Middle frontal gyrus (tissue), 1 donor: ENCODE data around the gene KRT16.
"Not testable (repeated sequence)": the region's sequence is repeated elsewhere in the genome, so short reads cannot be mapped to it uniquely, and the experiment has no call there.

ENCODE experiments used
- DNase-seq: peaks from one replicate; pipeline ENCODE4 v3.0.0-alpha.2; 2015; ENCODE audit warnings: low spot score; ENCODE audit errors: extremely low spot score

Gene KRT16

DNA sequence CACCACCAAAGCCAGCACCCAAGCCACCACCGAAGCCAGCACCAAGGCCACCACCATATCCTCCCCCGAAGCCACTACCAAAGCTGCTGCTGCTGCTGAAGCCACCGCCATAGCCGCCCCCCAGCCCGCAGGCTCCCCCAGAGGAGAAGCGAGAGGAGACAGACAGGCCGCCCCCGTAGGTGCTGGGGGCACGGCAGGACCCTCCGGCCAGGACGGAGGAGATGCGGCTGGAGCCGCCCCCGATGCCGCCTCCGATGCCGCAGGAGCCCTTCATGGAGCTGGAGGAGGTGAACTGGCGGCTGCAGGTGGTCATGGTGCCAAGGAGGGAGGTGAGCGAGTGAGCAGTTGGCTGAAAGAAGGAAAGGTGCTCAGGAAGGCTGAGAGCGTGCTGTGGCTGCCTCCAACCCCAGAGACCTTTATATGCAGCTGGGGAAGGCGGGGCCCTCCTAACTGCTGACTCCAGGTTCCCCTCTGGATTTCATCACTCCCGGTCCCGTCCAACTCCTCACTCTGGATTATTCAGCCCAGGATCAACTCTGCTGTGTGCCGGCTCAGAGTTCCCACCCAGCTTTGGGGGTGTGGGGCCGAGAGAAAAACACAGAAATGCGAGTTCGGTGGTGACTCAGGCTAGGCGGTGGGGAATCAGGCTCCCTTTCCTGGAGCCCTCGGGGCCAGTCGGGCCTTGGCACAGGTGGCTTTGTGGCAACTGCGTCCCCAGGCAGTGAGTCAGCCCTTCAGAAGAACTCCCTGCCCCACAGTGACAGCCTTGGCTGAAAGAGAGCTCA lies at the start of gene KRT16:
Gene KRT16 (minus strand): TSS at position 392 of the 785 bp plus-strand sequence. CDS start 79 bp downstream, at position 313.
- DNase-seq: not testable (repeated sequence)

DNA sequence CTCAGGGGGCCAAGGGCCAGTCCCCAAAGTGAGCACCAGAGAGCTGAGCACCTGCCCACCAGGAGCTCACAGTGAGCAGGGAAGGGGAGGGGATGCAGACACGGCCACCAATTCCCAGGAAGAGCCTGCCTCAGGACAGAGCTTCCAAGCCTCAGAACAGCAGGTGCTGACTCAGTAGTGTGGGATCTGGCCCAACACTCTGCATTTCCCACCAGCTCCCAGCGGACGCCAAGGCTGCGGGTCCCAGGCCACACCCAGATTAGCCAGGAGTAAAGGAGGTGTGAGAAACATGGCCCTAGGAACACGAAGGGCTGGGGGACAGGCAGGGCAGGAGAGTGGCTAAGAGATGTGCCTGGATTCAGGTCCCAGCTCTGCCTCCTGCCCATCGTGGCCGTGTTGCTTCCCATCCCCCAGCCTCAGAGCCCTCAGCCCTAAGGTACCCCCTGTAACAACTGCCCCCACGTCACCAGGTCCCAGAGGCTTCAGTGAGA lies 47.7 kb upstream of the KRT16 start:
- no peak for DNase-seq

DNA sequence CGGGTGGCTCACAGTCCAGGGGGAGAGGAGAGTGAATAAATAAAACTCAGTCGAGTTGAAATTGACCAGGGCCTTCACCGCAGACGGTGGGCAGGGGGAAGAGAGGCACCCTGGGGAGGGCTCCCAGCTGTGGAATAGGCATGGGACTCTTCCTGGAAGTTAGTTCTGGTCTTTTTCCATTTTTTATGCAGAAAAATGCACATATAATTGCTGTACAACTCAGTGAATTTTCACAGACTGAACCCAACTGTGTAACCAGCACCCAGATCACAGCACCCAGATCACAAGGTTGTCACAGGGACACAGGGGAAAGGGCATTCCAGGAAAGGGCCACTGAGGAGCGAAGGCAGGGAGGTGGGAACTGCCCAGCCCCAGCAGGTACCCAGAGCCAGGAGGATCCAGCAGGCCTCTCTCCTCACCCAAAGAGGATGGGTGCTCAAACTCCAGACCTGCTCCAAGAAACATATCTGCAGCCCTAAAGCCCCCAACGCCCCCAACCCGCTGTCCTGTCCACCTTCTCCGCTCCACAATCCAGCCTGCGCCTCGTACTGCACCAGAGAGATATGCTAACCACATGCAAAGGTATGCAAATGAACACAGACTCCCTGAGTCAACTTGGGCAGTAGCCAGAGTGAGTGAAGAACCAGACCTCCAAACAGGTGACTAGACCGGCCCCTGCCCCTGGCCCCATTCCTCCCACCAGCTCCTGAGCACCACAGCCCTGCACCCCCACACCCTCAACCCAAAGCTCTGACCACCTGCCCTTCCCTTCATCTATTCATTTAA lies 47.1 kb upstream of the KRT16 start:
- DNase-seq: no peak

DNA sequence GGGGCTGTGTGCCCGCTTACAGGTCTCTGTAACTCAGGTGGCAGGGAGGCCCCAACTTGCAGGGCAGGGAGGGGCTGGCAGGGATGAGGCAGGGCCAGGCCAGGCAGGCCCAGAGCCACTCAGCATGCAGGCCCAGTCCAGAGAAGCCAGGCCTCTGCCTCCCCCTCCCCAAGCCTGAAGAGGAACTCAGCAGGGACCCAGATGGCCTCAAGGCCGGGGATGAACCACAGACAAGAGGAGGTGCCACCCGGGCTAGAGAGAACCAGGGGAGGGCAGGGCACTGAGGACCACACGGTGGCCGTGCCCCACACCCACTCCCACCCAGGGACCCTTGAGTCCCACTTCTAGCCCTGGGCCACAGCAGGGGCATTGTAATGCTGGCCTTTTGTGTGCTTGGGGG lies 46.3 kb upstream of the KRT16 start:
- no peak for DNase-seq

DNA sequence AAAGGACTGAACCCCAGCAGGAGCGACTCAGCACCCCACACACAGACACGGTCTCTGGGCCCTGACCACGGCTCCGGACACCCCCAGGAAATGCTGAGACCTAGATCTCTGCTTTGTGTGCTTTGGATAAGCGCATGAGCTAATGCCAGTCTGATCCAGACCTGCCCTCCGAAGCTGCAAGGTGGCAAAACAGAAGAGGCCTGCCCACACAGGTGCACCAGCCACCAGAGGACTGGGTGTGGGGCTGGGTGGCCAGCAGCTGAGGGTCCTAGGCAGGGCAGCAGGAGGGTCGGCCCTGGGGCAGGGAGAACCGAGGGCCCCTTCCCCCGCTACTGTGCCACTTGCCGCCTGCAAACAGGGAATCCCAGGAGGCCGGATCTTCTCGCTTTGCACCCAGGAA lies 45.4 kb upstream of the KRT16 start:
- DNase-seq: no peak

DNA sequence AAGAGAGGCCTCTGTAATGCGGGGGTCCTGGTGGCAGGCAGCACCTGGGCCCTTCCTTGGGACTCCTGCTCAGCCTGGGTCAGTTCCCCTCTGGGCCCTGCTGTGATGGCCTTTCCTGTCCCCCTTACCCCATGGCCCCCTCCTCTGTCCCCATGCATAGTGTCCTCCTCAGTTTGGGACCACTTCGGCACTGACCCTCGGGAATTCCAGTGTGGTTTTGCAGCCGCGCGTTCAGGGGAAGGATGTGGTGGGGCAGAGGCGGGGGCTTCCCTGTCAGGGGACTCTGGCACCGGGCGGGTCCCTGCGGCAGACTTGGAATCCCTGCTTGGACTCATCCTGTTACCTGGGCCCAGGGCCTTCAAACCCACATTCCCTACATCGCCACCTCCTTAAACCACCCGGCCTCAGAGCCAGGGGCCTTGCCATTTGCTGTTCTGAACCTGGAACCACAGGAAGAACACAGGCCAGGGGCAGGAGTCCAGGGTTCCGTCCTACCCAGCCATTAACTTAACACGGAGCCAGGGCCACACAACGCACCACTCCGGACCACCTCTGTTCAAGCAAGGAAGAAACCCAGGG lies 44.7 kb upstream of the KRT16 start:
- DNase-seq: no peak

DNA sequence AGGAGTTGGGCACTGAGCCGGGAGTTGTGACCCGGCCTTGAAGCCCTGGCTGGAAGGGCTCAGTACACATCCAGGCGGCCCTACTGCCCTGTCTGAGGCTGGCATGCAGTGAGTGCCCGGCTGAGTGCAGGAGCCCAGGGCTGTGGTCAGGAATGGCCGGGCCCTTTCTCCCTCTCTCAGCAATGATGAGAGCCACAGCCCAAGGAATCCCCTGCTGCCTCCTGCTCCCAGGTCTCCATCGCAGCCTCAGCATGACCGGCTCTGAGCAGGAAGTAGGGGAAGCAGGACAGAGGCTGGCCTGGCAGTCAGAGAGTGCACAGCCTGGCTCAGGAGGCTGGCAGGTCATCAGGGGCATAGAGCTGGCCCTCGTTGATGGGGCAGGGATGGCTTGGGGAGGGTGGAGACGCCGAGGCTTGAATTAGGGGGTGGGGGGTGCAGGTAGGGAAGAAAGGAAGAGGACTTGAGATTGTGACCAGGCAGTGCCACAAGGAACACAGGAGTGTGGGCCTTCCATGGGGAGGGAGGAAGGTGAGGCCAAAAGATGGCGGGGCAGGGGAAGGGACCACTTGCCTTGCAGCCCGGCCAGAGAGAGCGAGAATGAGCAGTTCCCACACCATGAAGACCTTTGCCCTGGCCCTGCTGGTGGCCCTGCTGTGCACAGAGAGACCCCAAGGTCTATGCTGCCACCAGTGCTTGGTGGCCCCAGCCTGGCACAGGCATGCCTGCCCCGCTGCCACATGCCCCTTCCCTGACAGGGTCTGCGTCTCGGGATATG lies 43.9 kb upstream of the KRT16 start:
- no peak for DNase-seq

DNA sequence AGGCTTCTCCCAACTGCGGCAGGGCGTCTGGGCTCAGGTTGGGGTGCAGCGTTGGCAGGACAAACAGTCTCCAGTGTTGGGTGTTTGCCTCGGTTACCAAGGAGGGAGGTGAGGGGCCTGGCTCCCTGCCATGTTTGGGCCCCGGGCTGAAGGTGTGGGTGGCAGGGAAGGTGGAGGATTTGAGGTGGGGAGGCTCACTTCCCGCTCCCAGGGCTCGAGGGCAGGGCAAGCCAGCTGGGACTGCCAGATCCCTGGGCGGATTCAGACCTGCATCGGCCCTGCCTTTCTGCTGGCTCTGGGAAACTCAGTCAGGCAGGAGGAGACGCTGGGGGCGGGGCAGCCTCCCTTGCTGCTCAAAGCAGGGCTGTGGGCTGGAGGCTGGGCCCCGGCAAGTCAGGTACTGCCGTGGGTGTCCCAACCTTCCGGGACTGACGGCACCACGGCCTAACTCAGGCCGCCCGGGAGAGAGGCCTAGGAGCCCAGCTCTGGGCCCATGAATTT lies 43.1 kb upstream of the KRT16 start:
- no peak for DNase-seq

DNA sequence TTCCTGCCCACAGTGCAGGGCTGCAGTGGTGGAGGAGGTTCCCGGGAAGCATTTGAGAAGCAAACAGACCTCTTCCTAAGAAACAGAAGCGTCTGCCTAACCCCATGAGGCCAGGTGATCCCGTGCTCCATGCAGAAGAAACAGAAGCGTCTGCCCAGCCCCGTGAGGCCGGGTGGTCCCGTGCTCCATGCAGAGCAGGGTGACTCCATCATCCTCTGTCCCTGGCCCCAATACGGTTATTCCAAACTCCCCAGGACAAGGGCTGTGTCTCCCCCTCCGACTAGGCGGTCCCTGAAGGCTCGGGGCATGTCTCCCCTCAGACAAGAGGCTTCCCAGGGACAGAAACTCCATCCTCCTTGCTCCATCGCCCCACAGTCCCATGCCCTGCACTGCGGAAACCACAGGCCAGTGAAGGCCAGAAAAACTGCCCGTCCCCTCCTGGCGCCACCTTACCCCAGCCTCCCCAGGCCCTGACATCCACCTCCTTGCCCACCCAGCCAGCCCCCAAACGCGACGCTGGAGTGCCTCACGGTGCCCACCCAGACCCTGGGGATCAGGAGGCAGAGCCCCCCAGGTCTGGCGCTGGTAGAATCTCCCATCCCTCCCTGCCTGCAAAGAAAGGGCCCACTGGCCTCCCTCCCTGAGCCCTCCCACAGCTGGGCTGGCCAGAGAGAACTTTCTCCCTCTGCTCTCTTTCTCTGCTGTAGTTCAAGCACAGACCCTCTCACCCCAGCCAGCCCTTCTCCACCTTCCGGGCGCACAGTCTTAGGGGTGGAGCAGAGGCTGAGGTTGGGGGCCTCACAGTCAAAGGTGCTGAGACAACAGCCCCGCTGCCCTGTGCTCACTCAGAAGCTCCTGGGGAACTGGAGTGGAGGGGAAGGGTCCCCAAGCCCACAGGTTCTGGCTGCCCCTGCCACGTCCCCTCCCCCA lies 42.4 kb upstream of the KRT16 start:
- DNase-seq: no peak

DNA sequence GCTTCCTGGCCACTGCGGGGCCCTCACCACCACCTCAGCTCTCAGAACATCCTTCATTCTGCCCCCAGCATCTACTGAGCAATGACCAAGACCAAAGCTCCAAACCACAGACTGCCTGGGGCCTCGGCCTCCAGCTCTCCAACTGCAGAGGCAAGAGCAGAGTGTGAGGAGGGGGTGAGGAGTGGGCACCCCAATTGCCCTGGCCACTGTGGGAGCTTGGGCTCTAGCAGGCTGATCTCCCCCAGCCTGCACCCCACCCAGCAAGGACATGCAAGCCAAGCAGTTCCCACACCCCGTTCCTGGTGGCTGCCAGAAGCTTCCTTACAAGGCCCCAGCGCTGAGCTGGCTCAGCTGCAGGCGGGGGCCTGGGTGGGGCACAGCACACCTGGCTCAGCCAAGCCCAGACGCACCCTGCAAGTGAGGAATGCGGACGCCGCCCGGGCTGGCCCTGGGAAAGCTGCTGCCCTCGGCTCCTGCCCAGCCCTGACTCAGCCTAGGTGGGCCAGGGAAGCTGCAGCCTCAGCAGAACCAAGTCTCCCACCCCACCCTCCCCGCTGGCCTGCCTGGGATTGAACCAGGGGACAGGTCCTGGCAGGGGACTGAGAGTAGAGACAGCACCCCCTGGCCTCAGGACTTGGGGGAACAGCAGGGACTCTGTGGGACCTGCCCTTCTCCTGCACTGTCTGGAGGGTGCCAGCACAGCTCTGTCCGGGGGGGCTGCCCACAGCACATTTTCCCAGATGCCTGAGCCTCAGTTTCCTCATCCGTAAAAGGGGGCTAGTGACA lies 41.5 kb upstream of the KRT16 start:
- no peak for DNase-seq

DNA sequence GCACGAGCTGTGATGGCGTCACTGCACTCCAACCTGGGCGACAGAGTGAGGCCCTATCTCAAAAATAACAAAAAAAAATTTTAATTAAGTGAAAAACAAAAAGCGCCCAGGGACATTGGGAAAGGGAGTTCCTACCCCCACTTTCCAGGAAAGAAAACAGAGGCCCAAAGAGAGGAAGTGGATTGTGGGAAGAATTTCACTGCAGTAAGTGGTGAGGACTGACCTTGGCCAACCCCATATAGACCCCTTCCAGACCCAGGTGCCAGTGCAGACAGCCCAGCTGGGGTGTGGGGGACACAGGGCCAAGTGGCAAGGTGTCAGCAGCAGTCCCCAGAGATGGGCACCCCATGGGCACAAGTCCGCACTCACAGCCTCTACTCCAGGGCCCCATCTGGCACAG lies 40.9 kb upstream of the KRT16 start:
- DNase-seq: no peak

DNA sequence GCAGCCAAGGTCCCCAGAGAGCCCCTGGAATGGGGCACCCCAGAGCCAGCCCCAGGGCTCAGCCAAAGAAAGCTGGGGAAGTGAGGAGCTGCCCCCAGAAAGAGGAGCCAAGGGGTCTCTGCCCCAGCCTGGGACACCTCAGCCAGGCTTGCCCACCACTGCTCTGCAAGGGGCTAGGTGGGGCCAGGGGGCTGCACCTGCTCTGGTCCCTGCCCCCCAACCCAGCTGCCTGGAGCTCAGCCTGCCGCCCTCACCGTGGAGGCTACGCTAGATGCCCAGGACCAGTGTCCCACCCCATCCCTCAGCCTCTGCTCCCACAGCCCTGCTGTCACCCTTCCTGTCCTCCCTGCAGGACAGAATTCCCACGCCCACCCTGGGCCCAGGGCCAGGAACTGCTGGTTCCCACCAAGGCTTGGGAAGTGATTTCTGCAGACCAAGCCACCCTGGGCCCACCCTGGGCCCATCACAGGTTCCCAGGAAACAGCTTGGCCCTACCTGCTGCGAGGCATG lies 39.9 kb upstream of the KRT16 start:
- no peak for DNase-seq

DNA sequence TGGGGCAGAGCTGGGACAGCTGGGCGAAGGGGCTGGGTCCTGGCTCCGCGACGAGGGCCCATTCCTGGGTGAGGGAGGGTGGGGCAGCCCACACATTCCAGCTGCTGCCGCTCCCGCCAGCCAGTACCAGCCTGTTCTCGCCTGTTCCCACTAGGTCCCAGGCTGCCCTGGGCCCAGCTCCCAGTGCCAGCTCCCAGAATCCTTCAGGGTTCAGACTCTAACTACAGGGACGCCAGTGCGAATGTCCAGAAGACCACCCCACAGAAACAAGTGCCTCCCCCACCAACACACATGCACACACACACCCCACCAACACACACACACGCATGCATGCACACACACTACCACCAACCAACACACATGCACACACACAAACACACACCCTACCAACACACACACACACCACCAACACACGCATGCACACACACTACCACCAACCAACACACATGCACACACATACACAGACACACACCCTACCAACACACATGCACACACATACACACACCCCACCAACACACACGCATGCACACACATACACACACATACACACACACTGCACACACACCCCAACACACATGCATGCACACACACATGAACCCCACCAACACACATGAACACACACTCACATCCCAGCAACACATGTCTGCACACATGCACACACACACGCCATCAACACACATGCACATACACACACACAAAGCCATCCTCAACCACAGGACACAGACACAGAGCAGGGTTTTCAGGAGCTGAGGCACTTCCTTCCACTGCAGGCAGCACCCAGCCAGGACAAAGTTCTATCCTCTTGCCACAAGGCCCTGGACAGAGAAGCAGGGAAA lies 39.3 kb upstream of the KRT16 start:
- DNase-seq: no peak

DNA sequence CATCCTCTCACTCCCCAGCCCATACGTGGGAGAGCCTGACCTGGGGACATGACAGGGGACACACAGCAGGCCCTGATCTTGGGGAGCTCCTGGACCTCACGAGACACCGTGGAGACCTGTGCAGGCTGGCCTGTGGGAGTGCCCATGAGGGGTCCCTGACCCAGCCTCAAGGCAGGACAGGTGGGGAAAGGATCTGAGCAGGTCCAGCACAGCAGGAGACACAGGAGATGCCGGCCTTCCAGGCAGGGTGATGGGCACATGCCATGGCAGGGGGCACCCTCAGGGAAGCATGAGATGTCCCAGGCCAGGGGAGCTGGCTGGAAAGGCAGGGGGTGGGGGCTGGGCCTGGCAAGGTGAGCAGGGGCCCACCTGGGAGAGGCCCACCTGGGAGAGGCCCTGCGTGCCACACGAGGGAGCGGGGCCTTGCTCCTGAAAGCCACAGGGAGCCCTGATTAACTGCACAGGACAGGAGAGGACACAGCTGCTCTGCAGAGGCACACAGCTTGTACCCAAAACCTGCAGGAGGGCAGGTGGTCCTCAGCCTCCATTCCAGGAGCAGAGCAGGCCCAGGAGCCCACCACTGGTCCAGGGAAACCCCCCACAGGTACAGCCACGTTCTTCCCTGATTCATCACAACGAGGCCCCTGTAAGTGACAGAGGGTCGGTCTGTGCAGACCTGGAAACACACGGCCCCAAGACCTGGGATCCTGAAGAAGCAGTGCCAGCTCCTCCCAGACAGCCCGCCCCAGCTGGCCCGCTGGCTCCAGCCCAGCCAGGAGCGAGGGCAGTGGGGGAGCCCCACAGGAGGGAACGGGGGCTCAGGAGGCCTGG lies 38.4 kb upstream of the KRT16 start:
- no peak for DNase-seq

DNA sequence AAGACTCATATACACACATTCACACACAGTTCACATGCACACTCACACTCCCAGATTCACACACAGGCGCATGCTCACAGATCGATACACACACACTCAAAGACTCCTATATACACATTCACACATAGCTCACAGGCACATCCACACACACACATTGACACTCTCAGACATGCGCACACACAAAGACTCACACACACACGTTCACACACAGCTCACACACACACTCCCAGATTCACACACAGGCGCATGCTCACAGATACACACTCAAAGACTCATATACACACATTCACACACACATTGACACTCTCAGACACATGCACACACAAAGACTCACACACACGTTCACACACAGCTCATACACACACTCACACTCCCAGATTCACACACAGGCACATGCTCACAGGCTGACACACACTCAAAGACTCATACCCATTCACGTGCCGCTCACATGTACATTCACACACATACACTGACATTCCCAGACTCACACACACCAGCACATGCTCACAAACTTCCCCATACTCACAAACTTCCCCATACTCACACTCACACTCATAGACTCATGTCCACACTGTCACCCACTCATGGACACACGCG lies 37.5 kb upstream of the KRT16 start:
- DNase-seq: no peak

DNA sequence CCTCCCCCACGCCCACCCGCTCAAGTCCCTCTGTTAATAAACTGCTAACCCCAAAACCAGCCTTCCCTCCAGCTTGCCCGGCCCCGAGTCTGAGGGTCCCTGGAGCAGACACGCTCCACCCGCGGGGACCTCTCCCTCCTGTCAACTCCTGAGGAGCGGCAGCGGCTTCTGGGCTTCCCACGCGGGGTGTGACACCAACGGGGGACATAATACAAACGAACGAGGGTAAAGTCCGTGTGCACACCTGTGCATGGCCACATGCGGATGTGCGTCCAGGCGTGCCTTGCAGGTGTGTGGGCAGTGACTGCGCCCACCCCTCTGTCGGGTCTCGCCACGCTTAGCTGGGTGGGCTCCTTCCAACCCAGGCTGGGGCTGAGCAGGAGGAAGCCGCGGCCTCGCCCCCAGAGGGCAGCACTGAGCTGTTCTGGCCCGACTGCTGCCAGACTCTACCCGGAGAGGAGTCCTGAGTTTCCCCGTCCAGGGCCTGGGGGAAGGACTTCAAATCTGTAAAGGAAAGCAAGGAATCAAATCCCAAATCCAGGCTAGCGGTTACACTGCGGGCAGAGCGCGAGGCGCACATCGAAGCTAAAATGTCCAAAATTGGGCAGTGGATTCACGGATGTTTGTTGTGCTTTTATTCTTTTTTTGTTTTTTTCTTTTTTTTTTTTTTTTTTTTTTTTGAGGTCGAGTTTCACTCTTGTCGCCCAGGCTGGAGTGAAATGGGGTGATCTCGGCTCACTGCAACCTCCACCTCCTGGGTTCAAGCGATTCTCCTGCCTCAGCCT lies 36.0 kb upstream of the KRT16 start:
- DNase-seq: no peak
